GDM1 (cell line): ENCODE results near the gene ZFYVE19.
"Not testable (repeated sequence)": the region's sequence is repeated elsewhere in the genome, so short reads cannot be mapped to it uniquely, and the experiment has no call there.

Experiments
- DNase-seq: peaks from one replicate; lab custom pipeline; 2025; lab: John Stamatoyannopoulos, UW

Gene ZFYVE19

GRCh38 chr15:40847223-40847961, 40.5 kb downstream of the ZFYVE19 start:
- peak; percentile 93 for DNase-seq

- no peak for DNase-seq
Observed at GRCh38 chr15:40850576-40851112, 43.8 kb downstream of the ZFYVE19 start.

- DNase-seq, result no peak
Observed at GRCh38 chr15:40852529-40852928, 45.6 kb downstream of the ZFYVE19 start.

- DNase-seq, result no peak
Observed at GRCh38 chr15:40853241-40853890, 46.5 kb downstream of the ZFYVE19 start.

- DNase-seq, result no peak
Observed at GRCh38 chr15:40854161-40854560, 47.3 kb downstream of the ZFYVE19 start.

GRCh38 chr15:40855706-40856234, 48.9 kb downstream of the ZFYVE19 start:
- no peak for DNase-seq

GRCh38 chr15:40856746-40857145, 49.9 kb downstream of the ZFYVE19 start:
- DNase-seq, result no peak

- DNase-seq, result peak; percentile 74
Observed at GRCh38 chr15:40857601-40858341, 50.9 kb downstream of the ZFYVE19 start.

GRCh38 chr15:40858706-40859105, 51.8 kb downstream of the ZFYVE19 start:
- no peak for DNase-seq

- DNase-seq, result peak; percentile 70
Observed at GRCh38 chr15:40859206-40859851, 52.4 kb downstream of the ZFYVE19 start.

GRCh38 chr15:40861147-40861546, 54.3 kb downstream of the ZFYVE19 start:
- DNase-seq, result not testable (repeated sequence)

GRCh38 chr15:40863660-40864270, 56.9 kb downstream of the ZFYVE19 start:
- DNase-seq, result no peak
